K562 (cell line): ENCODE measurements around the gene MFAP5. TPM values are rescaled to one million over a fixed set of nuclear protein-coding genes. Genes with fewer than 3 reads are reported as not detected.

Experiments
- ATAC-seq: fragments of 200-7000 bp; cut with Tn5 transposase; 3 replicates; pipeline ENCODE4 v1.9.1; 2020; ENCODE audit warnings: moderate library complexity
- BruUV-seq: library from RNA; stranded (reverse); fragments of 400-500 nt; replicated peaks from 2 replicates; lab custom pipeline; 2021; lab: Mats Ljungman, UMichigan
- CTCF ChIA-PET: fragments of 300-600 bp; formaldehyde crosslinking; extraction: SDS; loops from one replicate; lab custom pipeline; 2021; ENCODE audit warnings: low intra/inter-chr PET ratio; lab: Yijun Ruan, JAX
- POLR2A ChIA-PET: fragments of 300-600, 350-650 bp; sonication (Branson Sonifier 250); formaldehyde crosslinking; extraction: SDS; loops from one replicate; lab custom pipeline; 2021; ENCODE audit warnings: antibody characterized with exemption, inconsistent platforms; lab: Yijun Ruan, JAX
- DNase-seq, 4 experiments: peaks; one replicate each; pipeline versions ENCODE4 v3.0.0 to v3.0.0-alpha.2; 2011 to 2018; ENCODE audit warnings: low spot score in 3 of 4, mixed read lengths in 3 of 4; ENCODE audit errors: extremely low read depth in 1 of 4
- FAIRE-seq: peaks from 2 replicates; lab custom pipeline; 2011; peaks lifted over from hg19 to GRCh38; lab: Jason Lieb, UNC
- H2AFZ ChIP-seq: 2 replicates; pipeline ENCODE4 v1.6.0; 2011; ENCODE audit warnings: low read depth, low read length, control low read depth, inconsistent platforms
- H3K27ac ChIP-seq: fragments of 200-600 bp; 3 replicates; pipeline ENCODE4 v1.8.0; 2011; ENCODE audit warnings: low read depth, mild to moderate bottlenecking, control low read depth, inconsistent platforms, low read length, moderate library complexity, mixed read lengths; ENCODE audit errors: extremely low read depth
- H3K27me3 ChIP-seq, 2 experiments: fragments of 300-600 bp in 1 of 2; 2 replicates in 1 of 2; 3 replicates in 1 of 2; pipeline versions ENCODE4 v1.6.0 to v1.8.0; 2011; ENCODE audit warnings: inconsistent platforms in 2 of 2, low read length in 2 of 2, mild to moderate bottlenecking in 1 of 2, mixed read lengths in 1 of 2, moderate library complexity in 1 of 2; ENCODE audit not compliant: control insufficient read depth in 2 of 2, insufficient read depth in 2 of 2
- H3K36me3 ChIP-seq: fragments of 300-600 bp; 3 replicates; pipeline ENCODE4 v1.8.0; 2011; ENCODE audit warnings: mild to moderate bottlenecking, low read length, inconsistent platforms; ENCODE audit not compliant: control insufficient read depth, insufficient read depth
- H3K4me1 ChIP-seq, 2 experiments: fragments of 200-600 bp in 1 of 2; replicated peaks in 1 of 2; 2 replicates in 1 of 2; 3 replicates in 1 of 2; pipeline versions ENCODE4 v1.5.1 to v1.8.0; 2011; ENCODE audit warnings: inconsistent platforms in 2 of 2, low read length in 2 of 2, mild to moderate bottlenecking in 1 of 2, mixed read lengths in 1 of 2, moderate library complexity in 1 of 2; ENCODE audit not compliant: control insufficient read depth in 2 of 2, insufficient read depth in 2 of 2
- H3K4me2 ChIP-seq: 2 replicates; pipeline ENCODE4 v1.6.1; 2011; ENCODE audit warnings: low read length, control low read depth, inconsistent platforms, mixed read lengths; ENCODE audit not compliant: insufficient read depth
- H3K4me3 ChIP-seq: fragments of 200-600 bp; sonication (generic), shearing (Covaris generic); 2 replicates; pipeline ENCODE4 v1.5.1; 2016; ENCODE audit warnings: control low read depth, inconsistent platforms
- H3K79me2 ChIP-seq: fragments of 200-600 bp; 3 replicates; pipeline ENCODE4 v1.8.0; 2011; ENCODE audit warnings: low read length, inconsistent platforms; ENCODE audit not compliant: control insufficient read depth, insufficient read depth
- H3K9ac ChIP-seq, 2 experiments: 2 replicates each; pipeline versions ENCODE4 v1.6.0 to v1.6.1; 2011; ENCODE audit warnings: low read depth in 2 of 2, low read length in 2 of 2, control low read depth in 1 of 2, inconsistent platforms in 1 of 2, mild to moderate bottlenecking in 1 of 2, mixed read lengths in 1 of 2; ENCODE audit not compliant: insufficient read depth in 1 of 2
- H3K9me1 ChIP-seq: one replicate; pipeline ENCODE4 v1.6.0; 2011; ENCODE audit warnings: inconsistent platforms, mild to moderate bottlenecking, low read length, moderate library complexity; ENCODE audit not compliant: control insufficient read depth, insufficient read depth
- H3K9me3 ChIP-seq: replicated peaks from 2 replicates; pipeline ENCODE4 v1.5.1; 2011; ENCODE audit warnings: low read depth, low read length, inconsistent platforms; ENCODE audit not compliant: control insufficient read depth, insufficient read depth
- H4K20me1 ChIP-seq: replicated peaks from 2 replicates; pipeline ENCODE4 v1.6.1; 2011; ENCODE audit warnings: low read length, inconsistent platforms, mixed read lengths; ENCODE audit not compliant: control insufficient read depth, insufficient read depth
- CSDE1 ChIP-seq, 2 experiments: fragments of 450-650 bp; IDR thresholded peaks; 2 replicates each; pipeline ENCODE4 v1.6.1; 2016; ENCODE audit warnings: mild to moderate bottlenecking in 1 of 2
- CXXC5 ChIP-seq: fragments of 250-450 bp; sonication (Bioruptor Pico); IDR thresholded peaks from 2 replicates; pipeline ENCODE4 v1.8.0; 2022; ENCODE audit warnings: inconsistent platforms, mild to moderate bottlenecking, moderate library complexity
- HBP1 ChIP-seq: fragments of 450-650 bp; formaldehyde crosslinking; IDR thresholded peaks from 2 replicates; pipeline ENCODE4 v1.4.0; 2022; ENCODE audit warnings: missing genetic modification characterization
- HDAC8 ChIP-seq: fragments of 450-650 bp; IDR thresholded peaks from 2 replicates; pipeline ENCODE4 v1.6.1; 2016; ENCODE audit warnings: mild to moderate bottlenecking, missing genetic modification characterization, moderate library complexity, missing compliant biosample characterization
- HLTF ChIP-seq: fragments of 450-650 bp; IDR thresholded peaks from 2 replicates; pipeline ENCODE4 v1.6.1; 2016
- HMG20B ChIP-seq: fragments of 250-450 bp; sonication (Bioruptor Pico); IDR thresholded peaks from 2 replicates; pipeline ENCODE4 v1.5.0; 2021; ENCODE audit warnings: mild to moderate bottlenecking
- HMGN3 ChIP-seq: IDR thresholded peaks from 2 replicates; pipeline ENCODE4 v1.6.1; 2011; ENCODE audit warnings: borderline replicate concordance, low read depth, mild to moderate bottlenecking, mixed read lengths, low read length; ENCODE audit not compliant: insufficient read length; ENCODE audit errors: extremely low read depth
- KDM4B ChIP-seq, 2 experiments: fragments of 450-650 bp in 1 of 2; sonication (generic) in 1 of 2; IDR thresholded peaks; 2 replicates each; pipeline ENCODE4 v1.6.1; 2016 to 2017; ENCODE audit warnings: borderline replicate concordance in 2 of 2, antibody characterized with exemption in 1 of 2, low read depth in 1 of 2, mild to moderate bottlenecking in 1 of 2
- RBM15 ChIP-seq: fragments of 200-400 bp; formaldehyde crosslinking; IDR thresholded peaks from 2 replicates; pipeline ENCODE4 v1.6.1; 2018; ENCODE audit warnings: mild to moderate bottlenecking, low read length, moderate library complexity; ENCODE audit not compliant: insufficient read depth
- RFX5 ChIP-seq: IDR thresholded peaks from 2 replicates; pipeline ENCODE4 v1.6.1; 2011; ENCODE audit warnings: low read depth, mild to moderate bottlenecking, improper control_type of control experiment, low read length
- SAFB ChIP-seq: fragments of 200-400 bp; formaldehyde crosslinking; IDR thresholded peaks from 2 replicates; pipeline ENCODE4 v1.6.1; 2017; ENCODE audit warnings: low read depth, low read length, borderline replicate concordance
- THRA ChIP-seq: fragments of 450-650 bp; IDR thresholded peaks from 2 replicates; pipeline ENCODE4 v1.6.1; 2017; ENCODE audit warnings: mild to moderate bottlenecking, moderate library complexity
- THRAP3 ChIP-seq: fragments of 450-650 bp; IDR thresholded peaks from 2 replicates; pipeline ENCODE4 v1.6.1; 2016; ENCODE audit warnings: mild to moderate bottlenecking, inconsistent platforms, borderline replicate concordance
- ZBTB8A ChIP-seq: fragments of 450-650 bp; IDR thresholded peaks from 2 replicates; pipeline ENCODE4 v1.6.1; 2018; ENCODE audit warnings: mild to moderate bottlenecking, moderate library complexity; ENCODE audit not compliant: partially characterized antibody
- ZFP1 ChIP-seq: fragments of 450-650 bp; formaldehyde crosslinking; IDR thresholded peaks from 2 replicates; pipeline ENCODE4 v1.4.0; 2020; ENCODE audit warnings: mild to moderate bottlenecking, mixed read lengths
- ZNF707 ChIP-seq: fragments of 250-450 bp; sonication (Bioruptor Pico); conservative IDR thresholded peaks from 2 replicates; pipeline ENCODE4 v1.8.0; 2022; ENCODE audit warnings: inconsistent platforms, mild to moderate bottlenecking, moderate library complexity
- WGBS: fragments of 100-300 bp; shearing (Covaris generic); methylation state at CpG from one replicate; pipeline ENCODE4 v1.1.6; 2016; ENCODE audit warnings: low coverage, mixed read lengths; ENCODE audit not compliant: insufficient coverage; ENCODE audit errors: missing lambda C conversion rate; 5-methylcytosine and 5-hydroxymethylcytosine counted together
- in situ Hi-C: fragments of 300-500 bp; cut with MboI; formaldehyde crosslinking; loops from 4 replicates; pipeline ENCODE4 v1.15.0; 2018; ENCODE audit warnings: inconsistent platforms, mixed read lengths
- intact Hi-C: fragments of 100-400 bp; cut with micrococcal nuclease; formaldehyde crosslinking; loops from 2 replicates; pipeline ENCODE4 v1.14.2; 2022
- polyA plus RNA-seq, 8 experiments: library from polyadenylated mRNA; depleted of rRNA in 4 of 8; stranded (reverse) in 5 of 8; unstranded in 3 of 8; fragments of >200 nt; fragmentation: Nextera tagmentation in 2 of 8; fragmentation: Illumina TruSeq in 1 of 8; extraction: Ambion mirVana in 2 of 8; extraction: Trizol in 1 of 8; gene quantifications; 2 replicates each; pipeline versions ENCODE4 v1.2.1 to v1.2.3, GENCODE V29; 2011 to 2014; ENCODE audit warnings: inconsistent platforms in 1 of 8, missing spikeins in 1 of 8
- total RNA-seq, 7 experiments: library from RNA; depleted of rRNA in 6 of 7; stranded (reverse); fragments of >200 nt in 6 of 7; fragmentation: Illumina TruSeq in 2 of 7; extraction: Trizol in 2 of 7; gene quantifications; 2 replicates each; pipeline versions ENCODE4 v1.2.1 to v1.2.3, GENCODE V29; 2011 to 2021; ENCODE audit warnings: low replicate concordance in 1 of 7
- TF ChIP-seq, protein P1 (sequence below): fragments of 250-450 bp; sonication (Bioruptor Pico); IDR thresholded peaks from 2 replicates; pipeline ENCODE4 v1.4.0; 2020; ENCODE audit warnings: mild to moderate bottlenecking, moderate library complexity

MFAP5 gene
- total and polyA plus RNA-seq, 9 of the 15 experiments (the other 6 are each of a cell fraction or from before 2014, with no cell fraction given) = not detected

DNA sequence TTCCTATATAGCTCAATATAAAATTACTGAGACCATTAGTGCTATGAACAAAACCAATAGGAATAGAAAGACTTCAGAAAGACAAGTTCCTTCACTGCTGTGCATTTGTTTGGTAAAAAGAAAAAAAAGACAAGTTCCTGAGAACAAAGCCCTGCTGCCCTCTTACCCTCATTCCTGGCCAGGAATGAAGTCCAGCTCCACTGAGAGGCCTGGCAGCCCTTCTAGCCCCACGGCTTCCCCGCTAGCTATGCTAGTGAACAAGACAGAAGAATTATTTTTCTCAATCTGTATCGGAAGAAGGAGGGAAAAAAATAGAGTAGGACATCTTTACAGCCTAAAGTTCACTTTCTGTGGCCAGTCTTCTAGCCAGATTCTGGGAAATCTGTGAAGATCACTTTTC is 1.6 kb downstream of the MFAP5 start (continued):
- no peak for TF ChIP-seq CSDE1 (IDR thresholded peaks at IDR 0.05)

GRCh38 chr12:8658346-8658745 is 4.3 kb downstream of the MFAP5 start:
- no peaks in the 10 kb centered on the region for H3K79me2 ChIP-seq
- H4K20me1 ChIP-seq = no peaks in the 10 kb centered on the region
- peaks cover 6 to 10% of the 10 kb centered on the region in 2 experiments; a peak in 4 of 5 replicates for H3K27me3 ChIP-seq
- CTCF ChIA-PET = interaction anchor here (1.8 kb wide), 1 partner anchor 391 kb away, joined by 11 read pairs; no protein-coding TSS in a partner anchor
- H3K4me1 ChIP-seq = no peaks in the 10 kb centered on the region
- in situ Hi-C loops (no loop called here), intact Hi-C loops (loop anchor here (5.0 kb wide), 1 partner anchor 389 kb away; no protein-coding TSS in a partner anchor)
- no peak overlapping the region for H3K4me3 ChIP-seq
- H3K9me3 ChIP-seq = no peaks in the 10 kb centered on the region
- ATAC-seq = no peak
- no peak overlapping the region for H3K9ac ChIP-seq
- no peak overlapping the region for H2AFZ ChIP-seq
- FAIRE-seq = no peak
- H3K27ac ChIP-seq = no peak overlapping the region
- WGBS = 14% methylated on average over 1 of the region's 1 CpG
- no TSS peak for BruUV-seq
- no peaks in the 10 kb centered on the region for H3K9me1 ChIP-seq
- no peak for DNase-seq
- H3K36me3 ChIP-seq = no peaks in the 10 kb centered on the region
- POLR2A ChIA-PET = no interaction called here
- no peak overlapping the region for H3K4me2 ChIP-seq
- TF ChIP-seq HMG20B (no peak), ZNF707 (no peak), ZBTB8A (no peak), RBM15 (no peak), THRA (no peak), RFX5 (no peak), ZFP1 (CRISPR knock-in tag) (no peak), THRAP3 (no peak), HMGN3 (no peak), HLTF (no peak), KDM4B (IDR thresholded peaks at IDR 0.05; ENCODE audit: borderline replicate concordance in 2 of 2, low read depth in 1 of 2) (no peak), HDAC8 (no peak), SAFB (no peak), CXXC5 (CRISPR knock-in tag) (no peak), HBP1 (CRISPR knock-in tag) (no peak)
- TF ChIP-seq, protein P1, sequence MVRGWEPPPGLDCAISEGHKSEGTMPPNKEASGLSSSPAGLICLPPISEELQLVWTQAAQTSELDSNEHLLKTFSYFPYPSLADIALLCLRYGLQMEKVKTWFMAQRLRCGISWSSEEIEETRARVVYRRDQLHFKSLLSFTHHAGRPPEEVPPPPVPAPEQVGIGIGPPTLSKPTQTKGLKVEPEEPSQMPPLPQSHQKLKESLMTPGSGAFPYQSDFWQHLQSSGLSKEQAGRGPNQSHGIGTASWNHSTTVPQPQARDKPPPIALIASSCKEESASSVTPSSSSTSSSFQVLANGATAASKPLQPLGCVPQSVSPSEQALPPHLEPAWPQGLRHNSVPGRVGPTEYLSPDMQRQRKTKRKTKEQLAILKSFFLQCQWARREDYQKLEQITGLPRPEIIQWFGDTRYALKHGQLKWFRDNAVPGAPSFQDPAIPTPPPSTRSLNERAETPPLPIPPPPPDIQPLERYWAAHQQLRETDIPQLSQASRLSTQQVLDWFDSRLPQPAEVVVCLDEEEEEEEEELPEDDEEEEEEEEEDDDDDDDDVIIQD (CRISPR knock-in tag) = no peak
